Measurements from ENCODE around the gene SRPX.

DNA sequence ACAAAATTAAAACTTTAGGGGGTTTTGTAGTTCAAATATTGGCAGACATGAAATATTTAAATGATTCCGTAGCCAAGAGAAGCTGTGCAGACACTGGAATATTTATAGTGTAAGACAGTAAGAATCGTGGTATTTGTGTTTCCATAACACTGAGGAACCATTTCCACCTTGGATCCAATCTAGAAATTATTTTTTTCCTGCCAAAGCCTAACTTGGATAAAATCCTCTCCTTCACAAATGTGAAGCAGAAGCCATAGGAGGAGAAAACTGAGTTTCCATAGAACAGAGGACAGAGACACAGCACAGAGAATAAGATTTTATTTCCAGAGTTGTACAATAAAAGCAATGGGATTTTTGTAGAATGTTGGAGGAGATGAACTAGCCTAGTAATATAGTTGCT is 19.9 kb upstream of the SRPX start:
- TF ChIP-seq, protein P1, sequence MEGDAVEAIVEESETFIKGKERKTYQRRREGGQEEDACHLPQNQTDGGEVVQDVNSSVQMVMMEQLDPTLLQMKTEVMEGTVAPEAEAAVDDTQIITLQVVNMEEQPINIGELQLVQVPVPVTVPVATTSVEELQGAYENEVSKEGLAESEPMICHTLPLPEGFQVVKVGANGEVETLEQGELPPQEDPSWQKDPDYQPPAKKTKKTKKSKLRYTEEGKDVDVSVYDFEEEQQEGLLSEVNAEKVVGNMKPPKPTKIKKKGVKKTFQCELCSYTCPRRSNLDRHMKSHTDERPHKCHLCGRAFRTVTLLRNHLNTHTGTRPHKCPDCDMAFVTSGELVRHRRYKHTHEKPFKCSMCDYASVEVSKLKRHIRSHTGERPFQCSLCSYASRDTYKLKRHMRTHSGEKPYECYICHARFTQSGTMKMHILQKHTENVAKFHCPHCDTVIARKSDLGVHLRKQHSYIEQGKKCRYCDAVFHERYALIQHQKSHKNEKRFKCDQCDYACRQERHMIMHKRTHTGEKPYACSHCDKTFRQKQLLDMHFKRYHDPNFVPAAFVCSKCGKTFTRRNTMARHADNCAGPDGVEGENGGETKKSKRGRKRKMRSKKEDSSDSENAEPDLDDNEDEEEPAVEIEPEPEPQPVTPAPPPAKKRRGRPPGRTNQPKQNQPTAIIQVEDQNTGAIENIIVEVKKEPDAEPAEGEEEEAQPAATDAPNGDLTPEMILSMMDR (IDR thresholded peaks at IDR 0.05; ENCODE audit: insufficient read depth, low read length, poor library complexity, severe bottlenecking), result no peak
- TF ChIP-seq EZH2phosphoT487 (conservative IDR thresholded peaks at IDR 0.05; ENCODE audit: low read length), result no peak
